GM12878 (cell line): Measurements from ENCODE around the gene DSTN. TPM values are rescaled to one million over a fixed set of nuclear protein-coding genes. Genes with fewer than 3 reads are reported as not detected.

ENCODE experiments used
- ATAC-seq: fragments of 200-7000 bp; cut with Tn5 transposase; 3 replicates; pipeline ENCODE4 v1.9.1; 2020; ENCODE audit warnings: mild to moderate bottlenecking, moderate library complexity
- BruUV-seq: library from RNA; stranded (reverse); fragments of 400-500 nt; replicated peaks from 2 replicates; lab custom pipeline; 2021; lab: Mats Ljungman, UMichigan
- CTCF ChIA-PET: fragments of 300-600 bp; sonication (Branson Sonifier 250); formaldehyde crosslinking; extraction: SDS; loops from one replicate; lab custom pipeline; 2021; ENCODE audit warnings: inconsistent platforms; lab: Yijun Ruan, JAX
- POLR2A ChIA-PET: fragments of 350-600 bp; formaldehyde crosslinking; extraction: SDS; loops from one replicate; lab custom pipeline; 2021; ENCODE audit warnings: inconsistent platforms; lab: Charles Lee
- RAD21 ChIA-PET: fragments of 300-600 bp; sonication (Branson Sonifier 250); formaldehyde crosslinking; loops from one replicate; lab custom pipeline; 2023; ENCODE audit warnings: antibody characterized with exemption; ENCODE audit not compliant: unreplicated experiment; lab: Charles Lee
- SMC1A ChIA-PET: fragments of 300-600 bp; sonication (Branson Sonifier 250); formaldehyde crosslinking; loops from one replicate; lab custom pipeline; 2023; ENCODE audit not compliant: unreplicated experiment, uncharacterized antibody; lab: Charles Lee
- DNase-seq: peaks from one replicate; pipeline ENCODE4 v3.0.0-alpha.2; 2011; ENCODE audit warnings: low read depth, low spot score
- FAIRE-seq: peaks from 3 replicates; lab custom pipeline; 2011; peaks lifted over from hg19 to GRCh38; lab: Jason Lieb, UNC
- H2AFZ ChIP-seq: 2 replicates; pipeline ENCODE4 v1.6.0; 2011; ENCODE audit warnings: low read depth, low read length, control low read depth; ENCODE audit not compliant: control insufficient read depth
- H3K27ac ChIP-seq: 2 replicates; pipeline ENCODE4 v1.5.1; 2011; ENCODE audit warnings: control low read depth; ENCODE audit not compliant: control insufficient read depth, insufficient read depth
- H3K27me3 ChIP-seq, 2 experiments: replicated peaks in 1 of 2; 2 replicates each; pipeline versions ENCODE4 v1.6.0 to v1.6.1; 2011; ENCODE audit warnings: low read length in 1 of 2; ENCODE audit not compliant: control insufficient read depth in 2 of 2, insufficient read depth in 2 of 2
- H3K36me3 ChIP-seq, 2 experiments: 2 replicates each; pipeline ENCODE4 v1.5.1; 2011; ENCODE audit warnings: low read length in 1 of 2; ENCODE audit not compliant: control insufficient read depth in 2 of 2, insufficient read depth in 2 of 2
- H3K4me1 ChIP-seq: 2 replicates; pipeline ENCODE4 v1.6.1; 2011; ENCODE audit warnings: mild to moderate bottlenecking, low read length, moderate library complexity, mixed read lengths; ENCODE audit not compliant: control insufficient read depth, insufficient read depth
- H3K4me2 ChIP-seq: 2 replicates; pipeline ENCODE4 v1.6.0; 2011; ENCODE audit warnings: control low read depth; ENCODE audit not compliant: control insufficient read depth, insufficient read depth
- H3K4me3 ChIP-seq: fragments of 200-600 bp; sonication (generic); 2 replicates; pipeline ENCODE4 v1.5.1; 2016
- H3K79me2 ChIP-seq: 2 replicates; pipeline ENCODE4 v1.6.0; 2011; ENCODE audit warnings: low read length; ENCODE audit not compliant: control insufficient read depth, insufficient read depth
- H3K9ac ChIP-seq: 2 replicates; pipeline ENCODE4 v1.8.0; 2011; ENCODE audit warnings: low read length, control low read depth, mixed read lengths; ENCODE audit not compliant: control insufficient read depth, insufficient read depth
- H3K9me3 ChIP-seq: replicated peaks from 3 replicates; pipeline ENCODE4 v1.5.1; 2011; ENCODE audit warnings: mild to moderate bottlenecking, low read length; ENCODE audit not compliant: control insufficient read depth, insufficient read depth
- H4K20me1 ChIP-seq: 2 replicates; pipeline ENCODE4 v1.6.0; 2011; ENCODE audit not compliant: control insufficient read depth, insufficient read depth
- FOS ChIP-seq: IDR thresholded peaks from 3 replicates; pipeline ENCODE4 v1.6.1; 2011; ENCODE audit warnings: borderline replicate concordance; ENCODE audit not compliant: insufficient read length; ENCODE audit errors: extremely low read depth
- JUNB ChIP-seq: IDR thresholded peaks from 2 replicates; pipeline ENCODE4 v1.6.1; 2016; ENCODE audit warnings: antibody characterized with exemption, mild to moderate bottlenecking
- NKRF ChIP-seq: fragments of 450-650 bp; conservative IDR thresholded peaks from 2 replicates; pipeline ENCODE4 v1.6.1; 2017; ENCODE audit warnings: mild to moderate bottlenecking, moderate library complexity
- NRF1 ChIP-seq: conservative IDR thresholded peaks from 2 replicates; pipeline ENCODE4 v1.6.1; 2011; ENCODE audit warnings: mild to moderate bottlenecking, low read depth, low read length, improper control_type of control experiment
- RAD21 ChIP-seq: IDR thresholded peaks from 2 replicates; pipeline ENCODE4 v1.6.1; 2011; ENCODE audit warnings: mild to moderate bottlenecking, low read depth, low read length, moderate library complexity; ENCODE audit not compliant: insufficient read depth
- SPI1 ChIP-seq: IDR thresholded peaks from 2 replicates; pipeline ENCODE4 v1.6.1; 2011; ENCODE audit warnings: low read depth, mild to moderate bottlenecking, low read length, moderate library complexity, borderline replicate concordance; ENCODE audit not compliant: insufficient read depth
- SUZ12 ChIP-seq: fragments of 200-600 bp; sonication (generic); IDR thresholded peaks from one replicate; pipeline ENCODE4 v1.6.1; 2018; ENCODE audit warnings: antibody characterized with exemption, mild to moderate bottlenecking; ENCODE audit not compliant: unreplicated experiment
- TCF12 ChIP-seq: IDR thresholded peaks from 2 replicates; pipeline ENCODE4 v1.6.1; 2011; ENCODE audit warnings: low read depth, mild to moderate bottlenecking, low read length
- WGBS: methylation state at CpG from one replicate; pipeline ENCODE4 v1.1.6; 2016; ENCODE audit warnings: low lambda C conversion rate; ENCODE audit not compliant: insufficient replicate concordance, insufficient coverage; ENCODE audit errors: missing lambda C conversion rate; 5-methylcytosine and 5-hydroxymethylcytosine counted together
- in situ Hi-C: fragments of 300-500 bp; cut with MboI; formaldehyde crosslinking; loops from 9 replicates; pipeline ENCODE4 v1.14.3; 2018; ENCODE audit warnings: mixed read lengths
- intact Hi-C: fragments of 100-400 bp; cut with micrococcal nuclease; formaldehyde crosslinking; loops from one replicate; pipeline ENCODE4 v1.14.2; 2022; ENCODE audit not compliant: unreplicated experiment
- polyA plus RNA-seq, 11 experiments: library from polyadenylated mRNA; depleted of rRNA in 4 of 11; unstranded in 6 of 11; stranded (reverse) in 5 of 11; fragments of >200 nt; fragmentation: Nextera tagmentation in 4 of 11; fragmentation: Illumina TruSeq in 1 of 11; extraction: Ambion mirVana in 4 of 11; extraction: Trizol in 1 of 11; gene quantifications; 1 replicate in 1 of 11; 2 replicates in 10 of 11; pipeline versions ENCODE4 v1.2.1 to v1.2.3, GENCODE V29; 2011 to 2016; ENCODE audit warnings: inconsistent platforms in 2 of 11, missing spikeins in 2 of 11, low read depth in 1 of 11
- total RNA-seq, 4 experiments: library from RNA; depleted of rRNA in 3 of 4; stranded (reverse); fragments of >200 nt in 3 of 4; fragmentation: Illumina TruSeq in 1 of 4; extraction: Trizol in 1 of 4; gene quantifications; 2 replicates each; pipeline versions ENCODE4 v1.2.1 to v1.2.3, GENCODE V29; 2013 to 2021

The DSTN gene
- total and polyA plus RNA-seq, 10 of the 15 experiments (the other 5 are each of a cell fraction or from before 2014, with no cell fraction given) = 26.7 to 137 (median 40.8) TPM

GRCh38 chr20:17657079-17657825 is 87.4 kb downstream of the DSTN start (continued):
- TF ChIP-seq JUNB = no peak

- CTCF ChIA-PET = interaction anchor here (0.6 kb wide), 1 partner anchor 713 kb away, joined by 3 read pairs; no protein-coding TSS in a partner anchor
- BruUV-seq = no TSS peak
These were observed 88.2 kb downstream of the DSTN start for GRCh38 chr20:17657898-17658647.

More at GRCh38 chr20:17657898-17658647, 88.2 kb downstream of the DSTN start:
- H2AFZ ChIP-seq = no peak overlapping the region
- DNase-seq = no peak
- in situ Hi-C loops (no loop called here), intact Hi-C loops (loop anchor here (10.0 kb wide), 1 partner anchor 237 kb away; no protein-coding TSS in a partner anchor)
- no peak for TF ChIP-seq NRF1
- TF ChIP-seq RAD21 = no peak
- TF ChIP-seq SUZ12 = no peak
- TF ChIP-seq SPI1 = no peak
- TF ChIP-seq NKRF = no peak
- no peak for TF ChIP-seq FOS
- TF ChIP-seq TCF12 = no peak
- 0 out of 2 replicates have a peak, but pooled peaks cover 2% of the 10 kb centered on the region for H4K20me1 ChIP-seq
- no peak overlapping the region for H3K9ac ChIP-seq
- H3K27ac ChIP-seq = no peak overlapping the region
- H3K4me1 ChIP-seq = no peaks in the 10 kb centered on the region; the same call in 1 of the 2 replicates
- ChIA-PET SMC1A (no interaction called here), RAD21 (no interaction called here), POLR2A (no interaction called here)
- WGBS = 90% methylated on average over 9 of the region's 9 CpGs
- H3K79me2 ChIP-seq = peaks cover 5% of the 10 kb centered on the region
- H3K4me2 ChIP-seq = no peak overlapping the region
- peaks cover 2% of the 10 kb centered on the region in 2 experiments; a peak in 2 of 4 replicates for H3K36me3 ChIP-seq
- H3K4me3 ChIP-seq = no peak overlapping the region
- no peak for ATAC-seq
- H3K9me3 ChIP-seq = no peaks in the 10 kb centered on the region; the same call in 1 of the 3 replicates
- H3K27me3 ChIP-seq = no peaks in the 10 kb centered on the region
- no peak for FAIRE-seq
